Keratinocyte (primary cell): ENCODE data around the gene CCNG2.

Source experiments
- EZH2 ChIP-seq: IDR thresholded peaks from one replicate; pipeline ENCODE4 v1.6.1; 2012; ENCODE audit warnings: inconsistent platforms, mild to moderate bottlenecking, low read length, moderate library complexity
- TF ChIP-seq, protein P1 (sequence below), 3 experiments: IDR thresholded peaks in 1 of 3; conservative IDR thresholded peaks in 1 of 3; optimal IDR thresholded peaks in 1 of 3; 2 replicates in 2 of 3; 3 replicates in 1 of 3; pipeline versions ENCODE3 to v1.5.1; 2011; ENCODE audit warnings: low read length in 3 of 3, mild to moderate bottlenecking in 3 of 3, moderate library complexity in 2 of 3, control low read depth in 1 of 3, inconsistent platforms in 1 of 3; ENCODE audit not compliant: insufficient read depth in 2 of 3; ENCODE audit errors: extremely low read depth in 1 of 3

DNA sequence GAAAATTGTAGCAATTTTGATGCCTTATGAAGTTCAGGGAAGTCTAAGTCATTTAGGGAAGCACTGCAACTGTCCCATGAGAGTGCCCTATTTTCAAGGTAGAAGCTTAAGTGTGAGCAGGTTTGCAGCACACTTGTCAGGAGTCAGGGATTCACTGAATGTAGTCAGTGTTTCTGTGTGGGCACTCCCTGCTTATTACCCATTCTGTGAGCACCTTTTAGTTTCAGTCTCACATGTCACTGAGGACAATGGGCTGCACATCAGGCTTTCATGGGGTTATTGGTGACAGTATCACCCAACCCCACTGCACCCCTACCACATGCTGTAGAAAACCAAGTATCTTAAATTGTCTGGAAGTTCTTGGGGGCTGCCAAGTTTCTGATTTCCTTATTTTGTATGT, 2.9 kb upstream of the CCNG2 start:
- TF ChIP-seq, protein P1, sequence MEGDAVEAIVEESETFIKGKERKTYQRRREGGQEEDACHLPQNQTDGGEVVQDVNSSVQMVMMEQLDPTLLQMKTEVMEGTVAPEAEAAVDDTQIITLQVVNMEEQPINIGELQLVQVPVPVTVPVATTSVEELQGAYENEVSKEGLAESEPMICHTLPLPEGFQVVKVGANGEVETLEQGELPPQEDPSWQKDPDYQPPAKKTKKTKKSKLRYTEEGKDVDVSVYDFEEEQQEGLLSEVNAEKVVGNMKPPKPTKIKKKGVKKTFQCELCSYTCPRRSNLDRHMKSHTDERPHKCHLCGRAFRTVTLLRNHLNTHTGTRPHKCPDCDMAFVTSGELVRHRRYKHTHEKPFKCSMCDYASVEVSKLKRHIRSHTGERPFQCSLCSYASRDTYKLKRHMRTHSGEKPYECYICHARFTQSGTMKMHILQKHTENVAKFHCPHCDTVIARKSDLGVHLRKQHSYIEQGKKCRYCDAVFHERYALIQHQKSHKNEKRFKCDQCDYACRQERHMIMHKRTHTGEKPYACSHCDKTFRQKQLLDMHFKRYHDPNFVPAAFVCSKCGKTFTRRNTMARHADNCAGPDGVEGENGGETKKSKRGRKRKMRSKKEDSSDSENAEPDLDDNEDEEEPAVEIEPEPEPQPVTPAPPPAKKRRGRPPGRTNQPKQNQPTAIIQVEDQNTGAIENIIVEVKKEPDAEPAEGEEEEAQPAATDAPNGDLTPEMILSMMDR (optimal IDR thresholded peaks at IDR 0.05 in 1 of 3, IDR thresholded peaks at IDR 0.05 in 1 of 3, conservative IDR thresholded peaks at IDR 0.05 in 1 of 3; ENCODE audit: extremely low read depth in 1 of 3, insufficient read depth in 2 of 3, low read length in 3 of 3), result no peak
- no peak for TF ChIP-seq EZH2
